Ectodermal cell (in vitro differentiated cells): Measurements from ENCODE around the gene RAI1.

Experiments
- H3K27ac ChIP-seq: 2 replicates; pipeline ENCODE4 v1.7.0; 2013; ENCODE audit warnings: mild to moderate bottlenecking, low read depth, low read length; ENCODE audit not compliant: insufficient read depth, poor library complexity, severe bottlenecking
- H3K27me3 ChIP-seq: 2 replicates; pipeline ENCODE4 v1.7.0; 2013; ENCODE audit warnings: mild to moderate bottlenecking, low read length; ENCODE audit not compliant: insufficient read depth, control insufficient read depth, poor library complexity, severe bottlenecking
- H3K36me3 ChIP-seq: one replicate; pipeline ENCODE4 v1.7.0; 2013; ENCODE audit warnings: low read length; ENCODE audit not compliant: control insufficient read depth, insufficient read depth
- H3K4me1 ChIP-seq: one replicate; pipeline ENCODE4 v1.7.0; 2013; ENCODE audit warnings: low read length; ENCODE audit not compliant: control insufficient read depth, insufficient read depth
- H3K4me3 ChIP-seq: 2 replicates; pipeline ENCODE4 v1.7.0; 2013; ENCODE audit warnings: low read depth, low read length, control low read depth; ENCODE audit not compliant: insufficient read depth
- H3K9me3 ChIP-seq: 2 replicates; pipeline ENCODE4 v1.7.0; 2013; ENCODE audit warnings: mild to moderate bottlenecking, low read length, moderate library complexity; ENCODE audit not compliant: control insufficient read depth
- WGBS, 2 experiments: methylation state at CpG; one replicate each; pipeline ENCODE4 v1.1.7; 2013; ENCODE audit warnings: missing lambda C conversion rate in 2 of 2; 5-methylcytosine and 5-hydroxymethylcytosine counted together

The RAI1 gene

GRCh38 chr17:17815436-17816200, 134.4 kb downstream of the RAI1 start:
- WGBS, 2 experiments = 95 to 96% methylated on average over 17 of the region's 17 CpGs
- peaks cover 5% of the 10 kb centered on the region for H3K27me3 ChIP-seq
- H3K27ac ChIP-seq = no peak overlapping the region
- peaks cover 7% of the 10 kb centered on the region for H3K36me3 ChIP-seq
- no peak overlapping the region for H3K4me3 ChIP-seq
- peaks cover 11% of the 10 kb centered on the region for H3K4me1 ChIP-seq
- no peaks in the 10 kb centered on the region for H3K9me3 ChIP-seq

DNA sequence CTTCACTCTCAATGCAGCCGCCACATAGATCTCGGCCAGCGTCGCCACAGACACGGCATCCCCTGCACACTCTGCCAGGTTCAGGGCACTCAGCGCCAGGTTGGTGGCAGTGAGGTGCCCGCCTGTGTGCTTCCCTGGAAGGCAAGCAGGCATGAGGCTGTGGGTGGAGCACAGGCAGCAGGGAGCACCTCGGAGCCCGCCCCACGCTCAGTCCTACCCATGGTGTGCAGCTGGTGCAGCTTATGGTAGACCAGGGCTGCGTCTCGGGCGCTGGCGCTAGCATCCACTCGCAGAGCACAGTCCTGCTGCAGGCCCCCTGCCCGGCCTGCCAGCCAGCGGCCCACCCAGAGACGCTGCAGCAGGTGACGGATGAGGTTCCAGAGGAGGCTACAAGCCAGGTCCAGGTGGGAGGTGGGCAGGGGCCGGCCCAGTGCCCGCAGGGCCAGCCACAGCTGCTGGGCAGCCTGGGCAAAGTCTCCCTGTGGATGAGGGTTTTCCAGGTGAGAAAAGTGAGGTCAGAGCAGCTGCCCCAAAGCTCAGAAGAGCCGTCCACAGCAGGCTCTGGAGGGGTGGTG, 135.1 kb downstream of the RAI1 start:
- Histone ChIP-seq H3K4me3 (no peak overlapping the region), H3K4me1 (peaks cover 10% of the 10 kb centered on the region), H3K9me3 (no peaks in the 10 kb centered on the region), H3K27ac (no peak overlapping the region), H3K27me3 (no peaks in the 10 kb centered on the region), H3K36me3 (peaks cover 7% of the 10 kb centered on the region)
- 97% methylated on average over 22 of the region's 22 CpGs for WGBS, 2 experiments

DNA sequence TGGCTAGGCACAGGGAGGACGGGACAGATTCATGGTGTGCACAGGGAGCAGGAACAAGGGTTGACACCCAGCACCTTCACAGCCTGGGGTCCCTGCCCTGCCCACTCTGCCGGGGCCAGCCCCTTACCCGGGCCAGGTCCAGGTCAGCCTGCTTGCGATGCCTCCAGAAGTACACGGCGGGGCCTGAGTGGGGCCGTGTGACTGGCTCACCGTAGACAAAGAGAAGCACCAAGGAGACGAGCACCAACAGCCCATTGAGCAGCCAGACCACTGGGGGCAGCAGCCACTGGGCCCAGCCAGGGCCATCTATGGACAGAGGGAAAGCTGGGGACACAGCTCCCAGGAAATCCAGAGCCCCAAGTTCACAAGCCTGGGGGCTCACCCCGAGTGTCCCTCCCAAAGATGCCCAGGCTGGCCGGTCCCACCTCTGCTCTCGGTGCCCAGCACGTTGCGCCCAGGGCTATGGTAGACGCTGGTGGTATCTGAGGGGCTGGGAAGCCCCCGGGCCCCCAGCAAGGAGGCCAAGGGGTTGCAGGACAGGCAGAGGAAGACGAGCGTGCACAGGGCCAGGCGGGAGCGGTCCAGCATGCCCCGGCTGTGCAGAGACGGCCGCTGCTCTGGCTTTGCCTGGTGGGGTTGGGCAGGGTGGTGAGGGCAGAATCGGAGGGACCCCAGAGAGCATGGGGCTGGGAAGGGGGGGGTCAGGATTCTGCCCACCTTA, 135.7 kb downstream of the RAI1 start:
- Histone ChIP-seq H3K36me3 (peaks cover 7% of the 10 kb centered on the region), H3K27ac (no peak overlapping the region)
- 92 to 94% methylated on average over 24 of the region's 24 CpGs for WGBS, 2 experiments

DNA sequence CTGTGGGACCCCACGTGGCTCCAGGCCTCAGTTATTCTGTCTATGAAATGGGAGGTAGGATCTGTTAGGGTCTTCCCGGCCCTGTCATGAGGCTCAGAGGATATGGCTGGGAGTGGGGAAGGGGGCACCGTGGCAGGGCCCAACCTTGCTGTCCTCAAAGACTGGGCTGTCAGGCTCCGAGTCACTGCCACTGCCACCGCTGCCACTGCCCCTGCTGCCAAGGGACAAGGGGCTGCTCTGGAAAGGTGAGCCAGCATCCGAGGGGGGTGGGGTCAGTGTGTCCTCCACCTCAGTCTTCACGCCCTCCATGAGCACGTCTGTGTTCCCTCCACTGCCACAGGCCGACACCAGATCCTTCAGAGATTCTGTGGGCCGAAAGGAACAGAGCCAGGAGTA, 136.3 kb downstream of the RAI1 start:
- Histone ChIP-seq H3K36me3 (peaks cover 7% of the 10 kb centered on the region), H3K27me3 (no peaks in the 10 kb centered on the region), H3K4me1 (peaks cover 7% of the 10 kb centered on the region), H3K9me3 (no peaks in the 10 kb centered on the region), H3K27ac (no peak overlapping the region), H3K4me3 (no peak overlapping the region)
- WGBS, 2 experiments = 95% methylated on average over 10 of the region's 10 CpGs

More for the DNA sequence above, 135.7 kb downstream of the RAI1 start:
- no peaks in the 10 kb centered on the region for H3K27me3 ChIP-seq
- H3K4me1 ChIP-seq = peaks cover 6% of the 10 kb centered on the region
- H3K9me3 ChIP-seq = no peaks in the 10 kb centered on the region
- H3K4me3 ChIP-seq = no peak overlapping the region

DNA sequence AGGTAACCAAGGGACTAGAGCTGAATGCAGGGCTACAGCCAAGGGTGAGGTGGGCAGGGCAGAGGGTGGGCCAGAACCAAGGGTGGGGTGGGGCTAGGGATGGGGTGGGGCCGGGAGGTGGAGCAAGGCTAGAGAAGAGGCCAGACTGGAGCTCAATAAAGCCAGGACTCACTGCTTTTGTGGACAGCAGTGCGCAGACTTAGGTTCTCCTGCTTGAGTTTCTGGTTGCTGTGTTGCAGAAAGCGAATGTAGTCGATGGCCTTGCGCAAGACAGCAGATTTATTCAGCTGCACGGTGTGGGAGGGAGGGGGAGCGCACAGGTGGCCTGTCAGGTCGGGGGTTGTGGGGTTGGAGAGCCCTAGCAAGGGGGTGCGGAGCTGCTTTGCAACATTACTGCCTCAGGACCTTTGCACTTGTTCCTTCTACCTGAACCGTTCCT, 136.8 kb downstream of the RAI1 start:
- Histone ChIP-seq H3K27me3 (no peaks in the 10 kb centered on the region), H3K36me3 (peaks cover 7% of the 10 kb centered on the region), H3K4me1 (peaks cover 12% of the 10 kb centered on the region), H3K4me3 (no peak overlapping the region), H3K27ac (no peak overlapping the region), H3K9me3 (no peaks in the 10 kb centered on the region)
- 82 to 87% methylated on average over 10 of the region's 10 CpGs for WGBS, 2 experiments

GRCh38 chr17:17819111-17819510, 137.9 kb downstream of the RAI1 start:
- Histone ChIP-seq H3K4me1 (peaks cover 18% of the 10 kb centered on the region), H3K36me3 (peaks cover 7% of the 10 kb centered on the region), H3K27ac (no peak overlapping the region), H3K9me3 (no peaks in the 10 kb centered on the region), H3K4me3 (no peak overlapping the region), H3K27me3 (no peaks in the 10 kb centered on the region)
- 94 to 96% methylated on average over 12 of the region's 12 CpGs for WGBS, 2 experiments

GRCh38 chr17:17819561-17819995, 138.3 kb downstream of the RAI1 start:
- 83 to 89% methylated on average over 12 of the region's 12 CpGs for WGBS, 2 experiments
- Histone ChIP-seq H3K27ac (no peak overlapping the region), H3K27me3 (no peaks in the 10 kb centered on the region), H3K36me3 (peaks cover 4% of the 10 kb centered on the region), H3K4me1 (peaks cover 23% of the 10 kb centered on the region), H3K9me3 (no peaks in the 10 kb centered on the region), H3K4me3 (no peak overlapping the region)

DNA sequence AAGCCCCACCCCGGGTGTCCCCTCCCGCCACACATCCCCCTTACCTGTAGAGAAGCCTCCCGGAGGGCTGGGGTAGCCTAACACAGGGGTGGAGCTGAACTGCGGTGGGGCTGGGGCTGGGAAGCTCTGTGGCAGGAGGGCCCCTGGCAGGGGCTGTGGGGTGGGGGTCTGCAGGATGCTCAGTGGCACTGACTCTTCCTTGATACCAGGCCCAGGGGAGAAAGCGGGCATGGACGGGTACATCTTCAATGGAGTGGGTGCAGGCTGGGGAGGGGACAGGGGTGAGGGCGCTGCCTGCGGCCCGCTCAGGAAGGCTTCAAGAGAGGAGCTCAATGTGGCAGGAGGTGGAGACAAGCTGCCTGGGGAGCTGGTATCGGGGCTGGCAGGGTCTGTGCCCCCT, 138.8 kb downstream of the RAI1 start:
- Histone ChIP-seq H3K4me1 (peaks cover 27% of the 10 kb centered on the region), H3K36me3 (peaks cover 4% of the 10 kb centered on the region), H3K27ac (no peak overlapping the region), H3K9me3 (no peaks in the 10 kb centered on the region), H3K4me3 (no peak overlapping the region), H3K27me3 (no peaks in the 10 kb centered on the region)
- WGBS, 2 experiments = 89 to 92% methylated on average over 10 of the region's 10 CpGs

GRCh38 chr17:17820463-17821158, 139.4 kb downstream of the RAI1 start:
- Histone ChIP-seq H3K9me3 (no peaks in the 10 kb centered on the region), H3K36me3 (peaks cover 4% of the 10 kb centered on the region), H3K27ac (no peak overlapping the region), H3K4me1 (peaks cover 28% of the 10 kb centered on the region), H3K27me3 (no peaks in the 10 kb centered on the region), H3K4me3 (no peak overlapping the region)
- 94 to 95% methylated on average over 6 to 7 of the region's 7 CpGs for WGBS, 2 experiments

DNA sequence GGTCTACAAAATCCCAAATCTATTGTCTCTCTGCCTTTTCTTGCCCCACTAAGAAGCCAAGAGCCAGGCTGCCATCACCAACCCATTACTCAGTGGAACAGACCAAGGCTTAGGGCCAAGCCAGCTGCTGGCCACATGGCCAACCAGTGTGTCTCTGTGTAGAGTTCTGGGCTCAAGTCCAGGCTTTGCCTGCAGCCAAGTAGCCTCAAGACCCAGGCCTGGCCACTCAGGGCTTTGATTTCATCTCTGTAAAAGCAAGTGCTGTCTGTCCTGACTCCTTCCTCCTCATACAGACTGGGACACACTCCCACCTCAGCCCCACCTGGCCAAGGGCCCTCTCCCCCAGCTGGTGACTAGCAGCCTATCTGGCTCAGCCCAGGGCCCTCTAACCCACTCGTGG, 140.9 kb downstream of the RAI1 start:
- Histone ChIP-seq H3K9me3 (no peaks in the 10 kb centered on the region), H3K4me3 (no peak overlapping the region), H3K36me3 (peaks cover 2% of the 10 kb centered on the region), H3K4me1 (peaks cover 28% of the 10 kb centered on the region), H3K27me3 (no peaks in the 10 kb centered on the region), H3K27ac (no peak overlapping the region)
- 85 to 91% methylated on average over 1 of the region's 1 CpG for WGBS, 2 experiments
